Fibroblast of lung (primary cell): ENCODE results near the gene CSTB. TPM values are rescaled to one million over a fixed set of nuclear protein-coding genes. Genes with fewer than 3 reads are reported as not detected.

ENCODE experiments used
- DNase-seq, 2 donors: peaks; one replicate each; pipeline versions ENCODE4 v3.0.0 to v3.0.0-alpha.2; 2010; ENCODE audit warnings: low read depth in 2 of 2
- H2AFZ ChIP-seq: 2 replicates; pipeline ENCODE4 v1.5.1; 2012; ENCODE audit warnings: low read length, control low read depth, inconsistent platforms
- H3K27ac ChIP-seq: 2 replicates; pipeline ENCODE4 v1.5.1; 2011; ENCODE audit warnings: low read length, control low read depth; ENCODE audit not compliant: insufficient read depth
- H3K27me3 ChIP-seq: 2 replicates; pipeline ENCODE4 v1.5.1; 2011; ENCODE audit warnings: mild to moderate bottlenecking, low read length; ENCODE audit not compliant: control insufficient read depth, insufficient read depth
- H3K36me3 ChIP-seq: 2 replicates; pipeline ENCODE4 v1.5.1; 2011; ENCODE audit warnings: low read length; ENCODE audit not compliant: control insufficient read depth, insufficient read depth
- H3K4me1 ChIP-seq: 2 replicates; pipeline ENCODE4 v1.5.1; 2011; ENCODE audit warnings: low read length; ENCODE audit not compliant: control insufficient read depth, insufficient read depth; ENCODE audit errors: extremely low read depth
- H3K4me2 ChIP-seq: 2 replicates; pipeline ENCODE4 v1.5.1; 2011; ENCODE audit warnings: low read length, control low read depth; ENCODE audit not compliant: insufficient read depth; ENCODE audit errors: extremely low read depth
- H3K4me3 ChIP-seq, 4 experiments: fragments of 200-600 bp in 1 of 4; sonication (generic) in 1 of 4; replicated peaks in 1 of 4; 2 replicates each; pipeline ENCODE4 v1.5.1; 2011 to 2016; ENCODE audit warnings: low read length in 4 of 4, low read depth in 3 of 4, mild to moderate bottlenecking in 3 of 4, control low read depth in 2 of 4, inconsistent platforms in 1 of 4, mixed read lengths in 1 of 4; ENCODE audit not compliant: insufficient read depth in 1 of 4; ENCODE audit errors: control extremely low read depth in 1 of 4
- H3K79me2 ChIP-seq: 2 replicates; pipeline ENCODE4 v1.5.1; 2012; ENCODE audit warnings: mild to moderate bottlenecking, low read length, inconsistent platforms; ENCODE audit not compliant: control insufficient read depth, insufficient read depth
- H3K9ac ChIP-seq: 2 replicates; pipeline ENCODE4 v1.5.1; 2011; ENCODE audit warnings: mild to moderate bottlenecking, low read length, control low read depth; ENCODE audit not compliant: insufficient read depth
- H3K9me3 ChIP-seq: 2 replicates; pipeline ENCODE4 v1.5.1; 2012; ENCODE audit warnings: low read depth, low read length; ENCODE audit not compliant: control insufficient read depth, insufficient read depth
- H4K20me1 ChIP-seq: 2 replicates; pipeline ENCODE4 v1.5.1; 2011; ENCODE audit warnings: low read length; ENCODE audit not compliant: control insufficient read depth, insufficient read depth; ENCODE audit errors: extremely low read depth
- EZH2 ChIP-seq: IDR thresholded peaks from 2 replicates; pipeline ENCODE4 v1.5.1; 2012; ENCODE audit warnings: low read length, control low read depth, mild to moderate bottlenecking; ENCODE audit errors: missing control alignments
- polyA plus RNA-seq, 2 donors: library from polyadenylated mRNA; depleted of rRNA in 1 of 2; stranded (reverse) in 1 of 2; unstranded in 1 of 2; fragments of >200 nt; gene quantifications; 2 replicates each; pipeline ENCODE4 v1.2.1, GENCODE V29; 2011 to 2012; ENCODE audit warnings: missing spikeins in 1 of 2
- total RNA-seq: library from RNA; depleted of rRNA; stranded (reverse); fragments of >200 nt; gene quantifications from 2 replicates; pipeline ENCODE4 v1.2.1, GENCODE V29; 2014
- TF ChIP-seq, protein P1 (sequence below), 2 donors: IDR thresholded peaks in 1 of 2; conservative IDR thresholded peaks in 1 of 2; 1 replicate in 1 of 2; 2 replicates in 1 of 2; pipeline ENCODE4 v1.5.1; 2011 to 2012; ENCODE audit warnings: low read length in 2 of 2, control low read depth in 1 of 2, inconsistent platforms in 1 of 2, low read depth in 1 of 2, mild to moderate bottlenecking in 1 of 2

CSTB gene
- total and polyA plus RNA-seq, 2 donors (not counting 1 experiment from before 2014, with no cell fraction given): 24.8 to 72.5 TPM

DNA sequence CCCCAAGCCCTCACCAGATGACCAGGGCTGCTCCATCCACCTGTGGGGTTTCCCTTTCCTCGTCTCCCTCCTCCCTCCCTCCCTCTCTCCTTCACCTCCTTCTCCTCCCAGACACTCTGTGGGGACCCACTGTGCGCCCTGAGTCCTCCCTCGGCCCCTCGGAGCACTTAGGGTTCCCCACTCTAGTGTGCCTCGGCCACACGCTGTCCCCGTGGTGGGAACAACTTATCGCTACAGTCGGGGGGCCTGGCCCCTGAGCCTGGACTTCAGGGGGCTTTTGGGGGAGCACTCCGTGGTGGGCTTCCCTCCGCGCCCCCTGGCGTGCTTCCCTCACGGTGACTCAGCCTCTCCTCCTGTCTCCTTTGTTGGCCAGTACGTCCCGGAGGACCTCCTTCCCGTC, 27.5 kb downstream of the CSTB start:
- Histone ChIP-seq H3K4me2 (no peak overlapping the region), H3K36me3 (peaks cover 25% of the 10 kb centered on the region), H3K4me3 (no peak overlapping the region), H3K4me1 (no peaks in the 10 kb centered on the region), H3K27me3 (no peaks in the 10 kb centered on the region), H3K9me3 (no peaks in the 10 kb centered on the region), H3K79me2 (no peaks in the 10 kb centered on the region), H3K9ac (no peak overlapping the region), H4K20me1 (no peaks in the 10 kb centered on the region), H2AFZ (no peak overlapping the region), H3K27ac (no peak overlapping the region)
- DNase-seq: no peak
- TF ChIP-seq, protein P1, sequence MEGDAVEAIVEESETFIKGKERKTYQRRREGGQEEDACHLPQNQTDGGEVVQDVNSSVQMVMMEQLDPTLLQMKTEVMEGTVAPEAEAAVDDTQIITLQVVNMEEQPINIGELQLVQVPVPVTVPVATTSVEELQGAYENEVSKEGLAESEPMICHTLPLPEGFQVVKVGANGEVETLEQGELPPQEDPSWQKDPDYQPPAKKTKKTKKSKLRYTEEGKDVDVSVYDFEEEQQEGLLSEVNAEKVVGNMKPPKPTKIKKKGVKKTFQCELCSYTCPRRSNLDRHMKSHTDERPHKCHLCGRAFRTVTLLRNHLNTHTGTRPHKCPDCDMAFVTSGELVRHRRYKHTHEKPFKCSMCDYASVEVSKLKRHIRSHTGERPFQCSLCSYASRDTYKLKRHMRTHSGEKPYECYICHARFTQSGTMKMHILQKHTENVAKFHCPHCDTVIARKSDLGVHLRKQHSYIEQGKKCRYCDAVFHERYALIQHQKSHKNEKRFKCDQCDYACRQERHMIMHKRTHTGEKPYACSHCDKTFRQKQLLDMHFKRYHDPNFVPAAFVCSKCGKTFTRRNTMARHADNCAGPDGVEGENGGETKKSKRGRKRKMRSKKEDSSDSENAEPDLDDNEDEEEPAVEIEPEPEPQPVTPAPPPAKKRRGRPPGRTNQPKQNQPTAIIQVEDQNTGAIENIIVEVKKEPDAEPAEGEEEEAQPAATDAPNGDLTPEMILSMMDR (conservative IDR thresholded peaks at IDR 0.05 in 1 of 2, IDR thresholded peaks at IDR 0.05 in 1 of 2; ENCODE audit: low read depth in 1 of 2, low read length in 2 of 2): no peak
- no peak for TF ChIP-seq EZH2

DNA sequence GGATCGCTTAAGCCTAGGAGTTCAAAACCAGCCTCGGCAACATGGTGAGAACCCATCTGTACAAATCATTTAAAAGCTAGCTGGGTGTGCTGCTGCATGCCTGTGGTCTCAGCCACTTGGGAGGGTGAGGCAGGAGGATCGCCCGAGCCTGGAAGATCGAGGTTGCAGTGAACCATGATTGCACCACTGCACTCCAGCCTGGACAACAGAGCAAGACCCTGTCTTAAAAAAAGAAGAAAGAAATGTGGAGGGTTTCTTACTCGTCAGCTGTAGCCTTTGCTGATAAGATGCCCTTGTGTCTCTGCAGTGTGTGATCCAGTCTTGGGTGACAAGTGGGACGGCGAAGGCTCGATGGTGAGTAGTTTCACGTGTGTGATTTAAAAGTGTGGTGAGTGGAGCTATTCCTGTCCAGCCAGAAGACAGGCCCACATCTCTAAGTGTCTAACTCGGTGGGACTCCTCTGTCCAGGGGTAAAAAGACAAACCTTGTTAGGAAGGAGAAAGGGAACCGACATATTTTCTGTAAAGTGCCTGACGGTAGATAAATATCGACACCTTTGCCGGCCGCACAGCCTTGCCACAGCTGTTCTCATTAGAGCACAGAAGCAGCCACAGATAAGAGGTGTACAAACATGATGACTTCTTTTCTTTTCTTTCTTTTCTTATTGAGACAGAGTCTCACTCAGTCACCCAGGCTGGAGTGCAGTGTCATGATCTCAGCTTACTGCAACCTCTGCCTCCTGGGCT, 30.2 kb downstream of the CSTB start:
- Histone ChIP-seq H3K79me2 (no peaks in the 10 kb centered on the region), H3K27me3 (no peaks in the 10 kb centered on the region), H3K4me1 (no peaks in the 10 kb centered on the region), H3K4me2 (no peak overlapping the region), H3K36me3 (peaks cover 19% of the 10 kb centered on the region), H3K9ac (no peak overlapping the region), H3K4me3 (no peak overlapping the region), H4K20me1 (no peaks in the 10 kb centered on the region), H3K9me3 (no peaks in the 10 kb centered on the region), H3K27ac (no peak overlapping the region), H2AFZ (no peak overlapping the region)
- TF ChIP-seq EZH2: no peak
- TF ChIP-seq, protein P1 (conservative IDR thresholded peaks at IDR 0.05 in 1 of 2, IDR thresholded peaks at IDR 0.05 in 1 of 2; ENCODE audit: low read depth in 1 of 2, low read length in 2 of 2): no peak
- DNase-seq: no peak

DNA sequence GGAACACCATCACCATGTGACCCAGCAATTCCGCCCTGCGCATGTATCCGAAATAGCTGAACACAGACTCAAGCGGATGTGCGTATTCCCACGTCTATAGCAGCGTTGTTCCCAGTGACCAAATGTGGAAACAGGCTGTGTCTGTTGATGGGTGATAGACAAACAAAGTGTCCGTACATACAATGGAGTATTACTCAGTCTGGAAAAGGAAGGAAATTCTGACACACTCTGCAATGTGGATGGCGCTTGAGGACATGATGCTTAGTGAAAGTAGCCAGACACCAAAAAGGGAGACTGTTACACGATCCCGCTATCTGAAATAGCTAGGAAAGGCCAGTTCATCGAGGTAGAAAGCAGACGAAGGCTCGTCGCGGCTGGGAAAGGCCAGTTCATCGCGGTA, 31.4 kb downstream of the CSTB start:
- Histone ChIP-seq H3K9me3 (no peaks in the 10 kb centered on the region), H3K9ac (no peak overlapping the region), H3K4me3 (no peak overlapping the region), H3K27me3 (no peaks in the 10 kb centered on the region), H3K4me2 (no peak overlapping the region), H4K20me1 (no peaks in the 10 kb centered on the region), H2AFZ (no peak overlapping the region), H3K27ac (no peak overlapping the region), H3K4me1 (no peaks in the 10 kb centered on the region), H3K36me3 (peaks cover 16% of the 10 kb centered on the region), H3K79me2 (no peaks in the 10 kb centered on the region)
- no peak for TF ChIP-seq EZH2
- TF ChIP-seq, protein P1 (conservative IDR thresholded peaks at IDR 0.05 in 1 of 2, IDR thresholded peaks at IDR 0.05 in 1 of 2; ENCODE audit: low read depth in 1 of 2, low read length in 2 of 2): no peak
- no peak for DNase-seq
